GM19372 (cell line): Measurements from ENCODE around the gene MTCL1.

ENCODE experiments used
- ATAC-seq: cut with Tn5 transposase; IDR thresholded peaks from one replicate; pipeline ENCODE4 v1.9.1; 2021; ENCODE audit warnings: mild to moderate bottlenecking, low read depth, moderate library complexity; ENCODE audit not compliant: unreplicated experiment

The MTCL1 gene

DNA sequence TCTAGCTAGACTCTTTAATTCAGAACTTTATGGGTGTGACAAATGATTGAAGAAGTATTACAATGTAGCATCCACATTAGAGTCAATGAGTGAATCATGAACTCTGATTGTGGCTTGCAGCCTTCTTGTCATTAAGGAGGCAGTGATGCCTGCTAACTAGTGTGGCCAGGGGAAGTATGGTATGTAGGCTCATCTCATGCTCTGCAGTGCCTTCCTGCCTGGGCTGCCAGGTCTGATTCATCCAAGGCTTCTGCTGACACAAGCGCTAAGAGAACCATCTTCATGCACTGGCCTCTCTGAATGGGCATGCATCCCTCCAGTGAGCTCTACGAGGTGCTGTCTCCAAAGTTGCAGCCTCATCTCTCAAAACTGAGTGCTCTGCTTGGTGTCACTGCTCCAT, 144.3 kb downstream of the MTCL1 start:
- no peak for ATAC-seq

DNA sequence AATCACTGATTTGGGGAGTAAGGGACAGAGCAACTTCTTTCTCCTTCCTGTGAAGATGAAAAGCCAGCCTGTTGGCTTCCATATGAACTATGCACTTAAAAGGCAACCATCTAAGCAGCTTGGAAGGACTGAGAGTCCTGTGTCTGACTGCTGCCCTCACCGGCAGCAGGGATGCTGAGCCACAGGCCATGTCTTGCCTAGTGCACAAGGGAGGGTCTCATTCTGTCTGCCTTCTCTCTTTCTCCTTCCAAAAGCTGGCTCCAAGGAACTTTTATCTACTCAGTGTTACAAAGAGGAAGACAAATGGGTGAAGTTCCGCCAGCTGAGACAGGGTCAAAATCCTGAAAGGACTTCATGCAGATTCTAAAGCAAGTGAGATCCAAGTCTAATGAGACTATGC, 146.3 kb downstream of the MTCL1 start:
- no peak for ATAC-seq

DNA sequence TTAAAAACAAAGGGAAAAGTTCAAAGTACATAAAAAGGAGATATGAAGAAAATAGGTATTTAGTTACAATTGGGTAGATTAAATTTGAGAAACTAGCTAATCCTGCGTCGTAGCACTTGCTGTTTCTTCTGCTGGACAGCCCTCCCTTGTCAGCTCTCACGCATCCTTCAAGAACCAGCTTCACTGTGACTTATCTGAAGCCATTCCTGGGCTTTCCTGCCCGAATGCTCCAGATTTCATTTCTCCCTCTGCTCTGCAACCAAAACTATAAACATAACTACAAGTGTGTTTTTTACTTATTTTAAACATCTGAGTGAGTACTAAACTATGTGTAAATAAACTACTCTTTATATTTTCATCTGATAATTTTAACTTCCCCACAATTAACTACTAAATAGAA, 149.2 kb downstream of the MTCL1 start:
- no peak for ATAC-seq

DNA sequence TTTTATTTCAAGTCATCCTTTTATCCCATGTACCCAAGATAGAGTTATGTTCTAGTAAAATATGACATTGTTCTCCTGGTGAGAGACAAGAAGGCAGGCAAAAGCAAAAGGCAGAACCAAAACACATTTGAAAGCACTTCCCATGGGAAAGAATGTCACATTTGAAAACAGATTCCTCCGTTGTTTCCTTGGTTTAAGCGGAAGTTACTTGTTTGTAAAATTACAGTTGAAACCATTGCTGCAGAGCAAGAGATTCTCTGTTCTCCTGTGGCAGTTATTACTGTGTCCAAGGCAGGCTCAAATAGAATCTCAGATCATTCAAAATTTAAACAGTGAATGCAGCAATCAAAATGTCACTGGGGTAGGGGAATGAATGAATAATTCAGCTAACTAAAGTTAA, 149.6 kb downstream of the MTCL1 start:
- ATAC-seq: no peak

DNA sequence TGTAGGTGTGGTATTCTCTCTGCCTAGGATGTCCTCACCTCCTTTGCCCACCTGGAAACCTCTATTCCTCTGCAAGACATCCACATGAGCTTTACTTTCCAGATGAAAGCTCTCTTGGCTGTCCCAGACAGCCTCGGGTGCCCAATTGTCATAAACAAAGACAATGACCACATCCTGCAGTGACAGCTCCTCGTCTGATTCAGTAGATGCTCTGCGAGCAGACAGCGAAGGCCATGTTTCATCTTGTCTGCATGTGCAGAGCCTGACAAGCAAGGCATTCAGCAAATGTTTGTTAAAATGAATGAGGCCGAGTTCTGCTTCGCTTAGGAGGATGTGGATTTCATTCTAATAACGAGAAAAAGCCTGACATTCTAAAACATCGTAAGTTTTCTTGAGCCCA, 150.9 kb downstream of the MTCL1 start:
- no peak for ATAC-seq

DNA sequence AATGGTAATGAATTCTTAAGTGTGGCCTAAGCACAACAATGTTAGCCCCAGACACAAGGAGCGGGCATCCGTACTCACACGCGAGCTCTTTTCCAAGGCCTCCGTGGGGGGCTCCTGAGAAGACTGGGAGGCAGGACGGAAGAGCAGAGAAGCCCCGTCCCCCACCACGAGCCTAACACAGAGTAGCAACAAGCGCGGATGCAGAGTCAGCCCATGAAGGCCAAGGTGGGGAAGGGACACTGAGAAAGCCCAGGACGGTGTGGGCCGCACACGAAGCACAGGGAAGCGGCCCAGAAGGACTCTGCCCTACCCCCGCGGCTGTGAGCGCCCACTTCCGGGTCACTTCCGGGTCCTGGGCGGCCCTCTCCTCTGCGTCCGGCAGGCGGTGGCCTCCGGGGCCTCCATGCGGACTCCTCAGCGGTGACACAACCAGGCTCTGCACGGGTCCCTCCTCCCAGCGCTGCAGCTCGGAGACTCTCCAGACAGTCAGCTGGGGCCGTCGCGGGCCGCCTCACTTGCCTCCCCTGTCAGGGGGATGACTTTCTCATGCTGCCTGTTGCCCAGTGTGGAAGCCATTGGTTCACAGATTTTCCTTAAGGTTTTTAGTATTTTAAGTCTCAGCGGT, 151.5 kb downstream of the MTCL1 start:
- no peak for ATAC-seq

DNA sequence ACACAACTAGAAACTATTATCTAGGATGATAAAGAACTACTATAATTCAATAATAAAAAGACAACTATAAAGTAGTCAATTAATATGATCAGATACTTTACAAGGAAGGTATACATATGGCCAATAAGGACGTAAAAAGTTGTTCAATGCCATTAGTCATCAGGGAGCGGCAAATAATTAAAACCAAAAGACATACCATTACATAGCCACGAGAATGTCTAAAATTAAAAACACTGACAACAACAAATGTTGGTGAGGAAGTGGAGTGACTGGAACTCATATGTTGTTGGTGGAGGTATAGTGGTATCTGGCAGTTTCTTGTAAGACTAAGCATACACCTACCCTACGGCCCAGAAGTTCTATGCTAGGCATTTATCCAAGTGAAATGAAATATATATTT, 152.4 kb downstream of the MTCL1 start:
- no peak for ATAC-seq

DNA sequence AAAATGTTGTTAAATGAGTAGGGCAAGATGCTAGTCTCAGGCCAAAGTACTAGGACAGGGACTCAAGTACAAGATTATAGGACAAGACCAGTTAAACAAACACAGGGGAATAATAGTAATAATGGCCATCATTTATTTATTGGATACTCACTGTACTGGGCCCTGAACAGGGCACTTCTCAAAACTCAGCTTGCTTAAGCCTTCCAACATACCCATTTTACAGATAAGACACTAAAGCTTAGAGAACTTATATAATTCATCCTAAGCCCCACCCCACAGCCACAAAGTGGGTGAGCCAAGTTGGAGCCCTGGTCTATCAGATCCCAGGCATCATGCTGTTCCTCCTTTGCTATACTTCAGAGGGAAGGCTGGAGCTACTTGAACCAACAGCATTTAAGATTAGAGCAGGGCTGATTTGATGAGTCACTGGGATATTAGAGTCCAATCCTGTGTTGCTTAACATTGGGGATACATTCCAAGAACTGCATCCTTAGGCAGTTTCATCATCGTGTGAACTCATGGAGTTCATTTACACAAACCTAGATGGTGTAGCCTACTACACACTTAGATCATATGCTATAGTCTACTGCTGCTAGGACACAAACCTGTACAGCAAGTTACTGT, 153.6 kb downstream of the MTCL1 start:
- ATAC-seq: no peak

DNA sequence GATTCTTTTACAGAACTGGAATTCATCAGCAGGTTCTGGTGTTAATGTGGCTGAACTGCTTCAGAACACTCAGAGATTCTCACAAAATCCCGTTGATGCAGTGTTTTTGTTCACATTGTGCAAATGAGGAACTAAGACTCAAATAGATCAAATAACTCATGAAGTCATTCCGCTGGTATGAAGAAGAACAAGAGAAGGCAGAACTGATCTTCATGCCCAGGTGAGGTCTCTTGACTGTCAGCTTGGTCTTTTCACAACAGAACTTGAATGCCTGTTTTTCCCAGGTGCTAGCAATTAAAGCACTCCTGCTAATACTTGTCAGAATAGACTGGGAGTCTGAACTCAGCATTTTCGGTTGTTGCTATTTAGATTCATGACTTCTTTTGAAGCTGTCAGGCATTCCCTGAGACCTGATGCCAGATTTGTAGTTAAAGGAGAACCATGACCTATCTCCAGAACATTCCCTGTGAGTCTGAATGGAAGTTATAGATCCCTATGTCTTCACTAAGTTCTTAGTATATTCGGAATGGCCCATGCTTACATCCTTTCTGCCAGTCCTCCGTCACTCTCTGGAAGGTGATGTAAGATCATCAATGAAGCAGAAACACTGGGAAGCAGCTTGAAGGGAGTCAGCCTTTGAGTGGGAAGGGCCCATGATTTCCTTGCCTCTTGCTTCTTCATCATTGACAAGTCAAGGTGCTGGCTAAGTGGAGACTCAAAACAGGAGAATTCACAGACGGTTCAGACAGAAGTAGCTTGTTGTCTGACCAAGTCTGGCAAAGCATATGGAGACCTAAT, 155.7 kb downstream of the MTCL1 start:
- ATAC-seq: no peak

DNA sequence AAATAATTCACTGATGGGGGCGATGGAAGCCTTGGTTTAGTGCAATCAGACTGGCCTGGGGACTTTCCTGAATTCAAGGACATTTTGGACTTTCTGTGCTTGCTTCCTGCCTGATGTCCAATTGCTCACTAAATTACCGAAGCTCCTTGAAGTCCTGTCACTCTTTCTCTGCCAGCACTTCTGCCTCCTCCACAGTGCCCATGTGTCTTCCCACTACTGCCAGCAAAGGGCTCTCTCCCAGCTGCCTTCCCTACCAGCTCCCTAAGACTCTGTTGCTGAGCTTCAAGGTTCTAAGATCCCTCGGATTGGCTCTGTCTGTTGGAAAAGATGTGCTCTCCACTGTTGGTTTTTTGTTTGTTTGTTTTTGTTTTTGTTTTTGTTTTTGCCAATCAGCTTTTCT, 158.1 kb downstream of the MTCL1 start:
- no peak for ATAC-seq

DNA sequence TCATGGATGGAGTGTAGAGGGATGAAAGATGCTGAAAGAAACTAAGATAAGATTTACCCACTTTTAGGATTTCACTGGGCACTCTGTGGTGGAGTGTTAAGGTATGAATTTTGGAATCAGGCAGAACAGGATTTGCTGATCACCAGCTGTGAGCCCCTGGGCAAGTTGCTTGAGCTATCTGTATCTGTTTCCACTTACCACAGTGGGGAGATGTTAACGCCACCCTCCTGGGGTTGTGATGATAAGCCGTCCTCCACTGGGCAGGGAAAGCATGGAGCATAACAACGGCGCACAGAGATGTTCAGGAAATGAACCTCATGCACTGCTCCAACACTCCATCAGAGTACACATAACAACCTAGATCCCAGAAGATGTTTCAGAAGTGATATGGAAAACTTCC, 160.6 kb downstream of the MTCL1 start:
- no peak for ATAC-seq

DNA sequence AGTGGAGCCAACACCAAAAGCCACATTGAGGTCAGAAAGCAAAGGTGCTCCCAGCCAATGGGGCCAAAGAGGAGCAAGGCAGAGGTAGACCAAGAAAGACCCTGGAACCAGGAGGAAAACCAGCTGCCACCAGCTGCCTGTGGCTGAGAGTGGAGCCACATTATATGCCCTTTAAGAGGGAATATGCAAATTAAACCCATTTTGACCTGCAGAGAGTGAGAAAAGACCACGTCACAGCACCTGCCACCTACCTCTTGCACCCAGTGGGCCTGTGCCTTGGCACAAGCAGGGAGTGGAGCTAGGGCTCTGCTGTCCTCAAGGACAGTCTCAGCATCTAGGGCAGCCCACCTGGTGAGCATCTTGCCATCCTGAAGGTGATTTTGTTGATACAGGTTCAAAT, 161.3 kb downstream of the MTCL1 start:
- ATAC-seq: no peak

DNA sequence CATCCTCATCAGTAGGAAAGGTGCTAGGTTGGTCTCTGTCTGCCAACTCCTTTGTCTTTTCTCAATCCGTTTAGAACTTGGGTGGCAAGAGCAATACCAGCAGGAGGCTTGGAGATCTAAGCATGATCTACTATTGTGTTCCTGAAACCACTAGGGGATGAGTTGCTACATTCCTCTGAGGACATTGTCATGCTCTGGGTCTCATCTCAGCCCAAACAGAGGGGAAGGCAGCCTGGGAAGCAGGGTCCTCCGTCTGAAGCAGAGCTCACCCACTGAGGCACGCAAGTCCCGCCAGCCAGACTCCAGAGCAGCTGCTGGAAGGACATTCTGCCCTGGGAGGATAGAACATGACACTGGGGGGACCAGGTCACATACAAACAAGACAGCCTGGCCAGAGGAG, 162.9 kb downstream of the MTCL1 start:
- no peak for ATAC-seq

DNA sequence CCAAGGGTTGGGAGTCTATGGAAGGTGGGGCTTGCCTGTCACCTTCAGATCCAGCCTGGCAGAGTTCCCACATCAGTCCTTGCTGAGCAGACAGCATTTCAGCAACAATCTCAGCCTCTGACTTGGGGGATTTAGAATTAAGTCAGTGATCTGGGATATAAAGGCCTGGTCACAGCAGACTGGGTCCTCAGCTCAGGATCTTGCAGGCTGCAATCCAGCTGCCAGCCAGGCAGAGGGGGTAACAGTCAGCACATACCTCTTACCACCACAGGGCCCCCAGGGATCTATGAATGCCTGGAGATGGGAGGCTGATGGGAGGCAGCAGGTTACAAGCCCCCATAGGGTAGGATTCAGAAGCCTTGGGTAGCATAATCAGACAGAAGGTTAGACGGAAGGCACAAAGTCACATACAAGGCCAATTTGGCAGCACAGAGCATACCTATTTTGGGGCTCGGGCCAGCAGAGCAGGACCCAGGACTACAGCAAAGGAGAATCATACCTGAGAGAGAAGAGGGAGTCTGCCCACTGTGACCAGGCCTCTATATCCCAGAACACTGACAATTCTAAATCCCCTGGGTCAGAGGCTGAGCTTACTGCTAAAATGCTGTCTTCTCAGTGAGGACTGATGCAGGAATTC, 163.5 kb downstream of the MTCL1 start:
- no peak for ATAC-seq

DNA sequence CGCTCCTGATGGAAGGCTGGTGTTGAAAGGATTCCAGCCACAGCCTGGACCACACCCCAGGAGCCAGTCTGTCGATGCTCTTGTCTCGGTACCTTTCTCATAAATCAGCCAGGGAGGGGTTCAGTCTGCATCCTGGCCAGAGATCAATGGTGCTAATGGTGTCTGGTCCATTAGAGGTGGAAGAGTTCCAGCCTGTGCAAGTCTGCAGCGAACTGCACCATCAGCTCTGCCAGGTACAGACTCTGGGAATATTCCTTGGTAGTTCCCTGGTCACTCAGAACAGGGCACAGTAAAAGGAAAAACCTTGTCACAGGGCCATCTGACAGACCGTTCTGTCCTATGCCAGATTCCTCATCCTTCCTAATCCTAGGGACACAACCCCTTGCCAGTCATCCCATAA, 164.3 kb downstream of the MTCL1 start:
- ATAC-seq: no peak

DNA sequence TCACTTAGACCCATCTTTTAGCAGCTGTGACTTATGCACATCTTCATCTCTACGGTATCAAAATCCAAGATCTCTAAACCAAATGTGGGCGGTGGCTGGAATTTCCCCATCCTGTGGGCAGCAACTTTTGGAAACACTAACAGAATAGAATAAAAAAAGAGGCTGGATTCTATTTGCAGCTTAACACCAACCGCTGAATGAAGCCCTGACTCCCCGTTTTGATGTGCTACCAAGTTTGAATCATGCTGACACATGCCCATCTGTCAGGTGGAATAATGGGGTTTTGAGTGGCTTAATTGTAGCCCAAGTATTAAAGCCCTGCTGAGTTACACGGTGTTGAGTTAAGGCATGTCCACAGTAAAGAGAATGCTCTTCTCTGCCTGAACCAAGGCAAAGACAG, 165.2 kb downstream of the MTCL1 start:
- ATAC-seq: no peak

DNA sequence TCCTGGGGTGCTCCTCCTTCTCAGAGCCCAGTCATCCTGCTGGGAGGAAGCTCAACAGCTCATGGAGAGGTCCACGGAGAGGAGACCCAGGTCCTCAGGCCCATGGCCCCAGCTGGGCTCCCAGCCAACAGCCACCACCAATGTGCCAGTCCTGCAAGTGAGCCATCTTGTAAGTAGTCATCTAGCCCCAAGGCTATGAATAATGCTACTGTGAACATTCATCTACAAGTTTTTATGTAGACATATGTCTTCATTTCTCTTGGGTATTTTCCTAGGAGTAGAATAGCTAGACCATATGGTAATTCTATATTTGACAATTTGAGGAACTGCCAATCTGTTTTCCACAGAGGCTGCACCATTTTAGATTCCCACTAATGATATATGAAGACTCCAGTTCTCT, 166.1 kb downstream of the MTCL1 start:
- ATAC-seq: no peak

DNA sequence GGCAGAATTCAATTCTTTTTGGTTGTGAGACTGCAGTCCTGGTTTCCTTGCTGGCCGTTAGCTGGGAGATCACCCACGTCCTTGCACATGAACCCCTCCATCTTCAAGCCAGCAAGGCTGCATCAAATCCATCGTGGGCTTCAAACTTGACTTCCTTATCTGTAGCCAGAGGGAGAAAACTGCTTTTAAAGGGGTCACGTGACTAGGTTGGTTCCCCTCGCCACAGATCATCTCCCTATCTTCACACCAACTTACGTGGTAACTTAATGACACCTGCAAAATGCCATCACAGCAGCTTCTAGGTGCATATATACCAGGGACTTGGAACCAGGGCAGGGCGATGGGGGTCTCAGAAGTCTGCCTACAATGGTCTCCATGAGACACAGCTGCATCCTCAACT, 169.5 kb downstream of the MTCL1 start:
- ATAC-seq: no peak

DNA sequence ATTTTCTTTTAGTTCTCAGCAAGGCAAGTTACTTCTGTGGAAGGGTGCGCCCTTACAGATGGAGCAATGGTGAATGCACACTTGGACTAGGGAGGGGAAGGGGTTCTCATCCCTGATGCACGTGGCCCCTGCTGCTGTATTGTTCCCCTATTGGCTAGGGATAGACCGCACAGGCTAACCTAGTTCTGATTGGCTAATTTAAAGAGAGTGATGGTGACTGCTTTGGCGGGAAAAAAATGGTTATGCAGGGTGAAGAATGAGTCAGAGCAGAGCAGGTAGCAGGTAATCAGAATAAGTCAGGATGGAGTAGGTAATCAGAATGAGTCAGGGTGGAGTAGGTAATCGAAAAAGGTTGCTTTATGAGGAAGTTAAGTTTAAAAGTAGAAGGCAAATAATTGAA, 171.5 kb downstream of the MTCL1 start:
- no peak for ATAC-seq

DNA sequence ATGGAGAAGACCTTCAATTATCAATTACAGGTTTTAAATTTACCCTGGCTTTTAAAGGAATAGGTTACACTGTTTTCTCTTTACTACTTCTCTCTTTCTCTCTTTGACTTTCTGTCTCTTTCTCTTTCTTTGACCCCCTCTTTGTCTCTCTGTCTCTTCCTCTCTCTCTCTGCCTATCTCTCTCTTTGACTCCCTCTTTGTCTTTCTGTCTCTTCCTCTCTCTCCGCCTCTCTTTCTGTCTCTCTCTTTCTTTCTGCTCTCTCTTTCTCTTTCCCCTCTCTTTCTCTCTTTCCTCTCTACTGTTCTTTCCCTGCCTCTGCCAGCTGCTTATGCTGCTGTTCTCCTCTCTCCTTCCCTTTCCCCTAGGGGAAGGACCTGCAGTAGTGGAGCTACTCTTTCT, 175.7 kb downstream of the MTCL1 start:
- ATAC-seq: no peak
